Pancreas (tissue), 10 donors: ENCODE data around the gene TMEM120B. TPM values are rescaled to one million over a fixed set of nuclear protein-coding genes. Genes with fewer than 3 reads are reported as not detected.

ENCODE experiments used
- ATAC-seq, 4 donors: fragments of 200-7000 bp; cut with Tn5 transposase; one replicate each; pipeline versions ENCODE4 v1.8.0 to v1.9.1; 2020; ENCODE audit warnings: mild to moderate bottlenecking in 4 of 4, moderate library complexity in 4 of 4
- DNase-seq, 6 donors: peaks; one replicate each; pipeline ENCODE4 v3.0.0-alpha.2; 2020
- FAIRE-seq: peaks from 2 replicates; lab custom pipeline; 2012; peaks lifted over from hg19 to GRCh38; lab: Jason Lieb, UNC
- H3K27ac ChIP-seq, 4 donors: fragments of 200-600 bp; sonication (generic); 1 replicate in 3 of 4; 2 replicates in 1 of 4; pipeline versions ENCODE4 v1.5.0 to v1.8.0; 2020
- H3K27me3 ChIP-seq, 4 donors: fragments of 200-600 bp; one replicate each; pipeline ENCODE4 v1.8.0; 2021
- H3K36me3 ChIP-seq, 3 donors: fragments of 200-600 bp; sonication (generic) in 1 of 3; one replicate each; pipeline versions ENCODE4 v1.5.0 to v1.8.0; 2020 to 2021
- H3K4me1 ChIP-seq, 3 donors: fragments of 200-600 bp; one replicate each; pipeline ENCODE4 v1.8.0; 2021
- H3K4me3 ChIP-seq, 4 donors: fragments of 200-600 bp; sonication (generic) in 2 of 4; one replicate each; pipeline versions ENCODE4 v1.5.0 to v1.8.0; 2020 to 2021
- H3K9me3 ChIP-seq, 4 donors: fragments of 200-600 bp; one replicate each; pipeline ENCODE4 v1.8.0; 2021
- CTCF ChIP-seq, 4 donors: fragments of 200-600 bp; sonication (generic) in 3 of 4; IDR thresholded peaks; one replicate each; pipeline versions ENCODE4 v1.5.0 to v1.8.0; 2021; ENCODE audit warnings: antibody characterized with exemption in 4 of 4
- WGBS, 2 donors: extraction: QIAGEN DNeasy Blood & Tissue Kit; methylation state at CpG; one replicate each; pipeline ENCODE4 v1.1.7; 2013; 5-methylcytosine and 5-hydroxymethylcytosine counted together
- intact Hi-C, 3 donors: fragments of 100-400 bp; cut with DNase I; formaldehyde crosslinking; loops; one replicate each; pipeline versions ENCODE4 v1.11.1 to v1.14.2; 2022
- polyA plus RNA-seq, 2 donors: library from polyadenylated mRNA; stranded (reverse); fragments of 200-250 nt; gene quantifications; one replicate each; pipeline ENCODE4 v1.2.3, GENCODE V29; 2013
- total RNA-seq, 6 donors: library from RNA; stranded (reverse); fragmentation: NEBNext Ultra II Directional in 4 of 6; extraction: Animal tissue kit (Norgen Biotek cat#: 25700) in 4 of 6; gene quantifications; one replicate each; pipeline versions ENCODE4 v1.2.1 to v1.2.4, GENCODE V29; 2021 to 2023
- donor health status: healthy with polysubstance abuse.
- donor health status: DM: no; HTN: no; CAD: no; lungs with moderate emphysema.
- donor health status: DM: no; HTN: no; CAD: no.
- donor health status: control.
- donor health status: control.
- donor health status: Bipolar disorder and iron deficiency.
- donor health status: DM: yes; HTN: yes; CAD: no.
- donor health status: DM: no; HTN: no; CAD: no.
- donor health status: DM: no; HTN: no; CAD: no.
- donor health status: DM: yes; HTN: yes; CAD: no.

The TMEM120B gene
- total and polyA plus RNA-seq, 8 donors: 8.2 to 19.8 (median 11.4) TPM

- no peak for ATAC-seq
- Histone ChIP-seq H3K27ac (no peak overlapping the region), H3K36me3 (no peaks in the 10 kb centered on the region), H3K9me3 (no peaks in the 10 kb centered on the region), H3K4me3 (no peak overlapping the region), H3K27me3 (no peaks in the 10 kb centered on the region), H3K4me1 (peaks cover 0 to 3% (median 0%) of the 10 kb centered on the region in 3 donors)
- no peak for FAIRE-seq
- intact Hi-C loops: no loop called here
- DNase-seq: no peak
- no peak for TF ChIP-seq CTCF (IDR thresholded peaks at IDR 0.05)
- WGBS, 2 donors: 68 to 74% methylated on average over 6 of the region's 6 CpGs
Observed at GRCh38 chr12:121783766-121784165, 71.2 kb downstream of the TMEM120B start.

GRCh38 chr12:121784460-121784859 is 71.9 kb downstream of the TMEM120B start:
- no peak for TF ChIP-seq CTCF (IDR thresholded peaks at IDR 0.05)
- Histone ChIP-seq H3K27me3 (no peaks in the 10 kb centered on the region), H3K4me1 (peaks cover 0 to 3% (median 0%) of the 10 kb centered on the region in 3 donors), H3K9me3 (no peaks in the 10 kb centered on the region), H3K27ac (no peak overlapping the region), H3K4me3 (no peak overlapping the region), H3K36me3 (no peaks in the 10 kb centered on the region)
- ATAC-seq (peak in 1 of 4 donors; percentile 23), DNase-seq (no peak), FAIRE-seq (no peak)
- 37 to 50% methylated on average over 6 of the region's 6 CpGs for WGBS, 2 donors
- intact Hi-C loops: no loop called here

- H3K9me3 ChIP-seq: no peaks in the 10 kb centered on the region
- ATAC-seq (peak; percentile 35 to 64 (median 52)), DNase-seq (peak in 4 of 6 donors; percentile 44 to 68 (median 55)), FAIRE-seq (no peak)
- peaks cover 0 to 3% (median 0%) of the 10 kb centered on the region in 3 donors for H3K4me1 ChIP-seq
- no peaks in the 10 kb centered on the region for H3K36me3 ChIP-seq
- H3K4me3 ChIP-seq: no peak overlapping the region
- no peaks in the 10 kb centered on the region for H3K27me3 ChIP-seq
- peak overlapping the region in 2 of 4 donors; percentile 15 to 18 for H3K27ac ChIP-seq
- TF ChIP-seq CTCF (IDR thresholded peaks at IDR 0.05): no peak
- WGBS, 2 donors: 67 to 75% methylated on average over 6 of the region's 6 CpGs
- intact Hi-C loops: no loop called here
Observed at GRCh38 chr12:121786440-121786825, 73.9 kb downstream of the TMEM120B start.

DNA sequence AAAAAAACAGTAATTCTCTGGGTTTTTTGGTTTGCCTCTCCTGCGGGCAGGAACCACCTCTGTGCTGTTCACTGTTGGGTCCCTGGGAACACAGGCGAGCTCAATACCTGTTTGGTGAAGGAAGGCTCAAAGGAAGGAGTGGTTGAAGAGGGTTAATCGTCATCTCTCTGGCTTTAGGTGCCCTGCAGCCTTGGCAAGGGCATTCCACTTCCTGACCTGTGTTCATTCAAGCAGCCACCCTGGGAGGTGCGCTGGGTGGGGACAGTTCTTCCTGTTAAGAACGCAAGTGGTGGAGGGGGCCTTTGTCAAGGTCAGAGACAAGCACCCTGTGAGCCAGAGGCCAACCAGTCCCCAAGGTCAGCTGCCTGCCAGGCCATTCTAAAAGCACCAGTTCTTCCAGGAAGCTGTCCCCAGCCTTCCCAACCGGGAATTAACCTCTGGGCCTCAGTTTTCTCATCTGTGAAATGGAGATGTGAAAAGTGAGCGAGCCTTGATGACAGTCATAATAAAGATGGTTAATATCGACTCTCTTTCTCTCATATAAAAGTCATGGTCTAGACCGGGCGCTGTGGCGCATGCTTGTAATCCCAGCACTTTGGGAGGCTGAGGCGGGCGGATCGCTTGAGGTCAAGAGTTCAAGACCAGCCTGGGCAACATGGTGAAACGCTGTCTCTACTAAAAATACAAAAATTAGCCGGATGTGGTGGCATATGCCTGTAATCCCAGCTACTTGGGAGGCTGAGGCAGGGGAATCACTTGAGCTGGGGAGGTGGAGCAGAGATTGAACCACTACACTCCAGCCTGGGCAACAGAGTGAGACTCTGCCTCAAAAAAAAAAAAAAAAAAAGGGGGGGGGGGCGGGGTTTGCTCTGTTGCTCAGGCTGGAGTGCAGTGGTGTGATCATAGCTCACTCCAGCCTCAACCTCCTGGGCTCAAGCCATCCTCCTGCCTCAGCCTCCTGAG is 74.8 kb downstream of the TMEM120B start:
- peaks cover 0 to 3% (median 0%) of the 10 kb centered on the region in 3 donors for H3K4me1 ChIP-seq
- H3K4me3 ChIP-seq: no peak overlapping the region
- FAIRE-seq (no peak), ATAC-seq (peak; percentile 14 to 53 (median 41)), DNase-seq (peak in 4 of 6 donors; percentile 51 to 65 (median 56))
- no peaks in the 10 kb centered on the region for H3K36me3 ChIP-seq
- H3K27ac ChIP-seq: peak overlapping the region in 3 of 4 donors; percentile 1 to 18 (median 15)
- no peak for TF ChIP-seq CTCF (IDR thresholded peaks at IDR 0.05)
- no peaks in the 10 kb centered on the region for H3K27me3 ChIP-seq
- intact Hi-C loops: no loop called here
- H3K9me3 ChIP-seq: no peaks in the 10 kb centered on the region
- 72 to 73% methylated on average over 16 to 17 of the region's 17 CpGs for WGBS, 2 donors
